Breast epithelium (tissue), 3 donors: Measurements from ENCODE around the gene ID3.

Experiments used
- POLR2A ChIP-seq: fragments of 450-650 bp; IDR thresholded peaks from one replicate; pipeline ENCODE4 v1.6.1; 2016; ENCODE audit warnings: antibody characterized with exemption, mild to moderate bottlenecking, moderate library complexity
- TF ChIP-seq, protein P1 (sequence below), 3 donors: fragments of 450-650 bp; IDR thresholded peaks; one replicate each; pipeline ENCODE4 v1.5.1; 2016 to 2017; ENCODE audit warnings: antibody characterized with exemption in 3 of 3, mild to moderate bottlenecking in 3 of 3, moderate library complexity in 3 of 3

DNA sequence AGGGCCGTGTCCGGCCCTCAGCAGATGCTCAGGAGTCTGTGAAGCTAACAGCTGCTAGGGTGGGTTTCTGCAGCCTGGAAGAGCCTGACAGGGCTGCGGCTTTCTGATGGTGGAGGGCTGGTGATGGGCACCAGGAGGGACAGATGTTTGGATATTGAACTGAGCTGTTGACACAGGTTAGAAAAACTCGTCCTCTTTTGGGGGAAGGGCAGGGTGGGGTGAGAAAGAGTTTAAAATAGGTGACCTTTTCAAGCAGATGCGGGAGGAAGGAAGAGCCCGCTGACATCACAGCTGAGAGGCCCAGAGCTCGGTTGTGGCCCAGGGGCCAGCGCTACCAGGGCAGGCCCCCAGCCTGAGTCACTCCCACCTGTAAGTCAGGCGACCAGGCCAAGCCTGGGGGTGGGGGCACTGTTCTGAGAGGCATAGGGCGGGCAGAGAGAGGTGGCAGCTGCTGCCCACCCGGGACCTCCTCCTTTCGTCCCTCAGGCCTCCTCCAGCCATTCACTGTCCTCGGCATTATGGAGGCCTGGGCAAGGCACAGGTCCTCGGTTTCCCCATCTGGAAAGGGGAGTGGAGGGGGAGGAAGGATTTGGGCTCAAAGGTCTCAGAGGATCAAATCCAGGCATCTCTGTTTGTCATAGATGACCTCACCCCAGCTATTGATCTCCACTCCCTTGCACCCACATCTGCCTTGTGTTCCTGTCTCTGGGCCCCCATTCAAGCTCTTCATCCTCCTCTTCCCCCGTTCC lies 32.3 kb upstream of the ID3 start:
- TF ChIP-seq, protein P1, sequence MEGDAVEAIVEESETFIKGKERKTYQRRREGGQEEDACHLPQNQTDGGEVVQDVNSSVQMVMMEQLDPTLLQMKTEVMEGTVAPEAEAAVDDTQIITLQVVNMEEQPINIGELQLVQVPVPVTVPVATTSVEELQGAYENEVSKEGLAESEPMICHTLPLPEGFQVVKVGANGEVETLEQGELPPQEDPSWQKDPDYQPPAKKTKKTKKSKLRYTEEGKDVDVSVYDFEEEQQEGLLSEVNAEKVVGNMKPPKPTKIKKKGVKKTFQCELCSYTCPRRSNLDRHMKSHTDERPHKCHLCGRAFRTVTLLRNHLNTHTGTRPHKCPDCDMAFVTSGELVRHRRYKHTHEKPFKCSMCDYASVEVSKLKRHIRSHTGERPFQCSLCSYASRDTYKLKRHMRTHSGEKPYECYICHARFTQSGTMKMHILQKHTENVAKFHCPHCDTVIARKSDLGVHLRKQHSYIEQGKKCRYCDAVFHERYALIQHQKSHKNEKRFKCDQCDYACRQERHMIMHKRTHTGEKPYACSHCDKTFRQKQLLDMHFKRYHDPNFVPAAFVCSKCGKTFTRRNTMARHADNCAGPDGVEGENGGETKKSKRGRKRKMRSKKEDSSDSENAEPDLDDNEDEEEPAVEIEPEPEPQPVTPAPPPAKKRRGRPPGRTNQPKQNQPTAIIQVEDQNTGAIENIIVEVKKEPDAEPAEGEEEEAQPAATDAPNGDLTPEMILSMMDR (IDR thresholded peaks at IDR 0.05) = no peak
- TF ChIP-seq POLR2A = no peak
